NCI-H524 treated with DMSO at 0.1 percent for 48 hours (cell line): Measurements from ENCODE around the gene AK2.
"Not testable (repeated sequence)": the region's sequence is repeated elsewhere in the genome, so short reads cannot be mapped to it uniquely, and the experiment has no call there.

Experiments
- DNase-seq: peaks from one replicate; lab custom pipeline; 2025; lab: John Stamatoyannopoulos, UW

The AK2 gene

GRCh38 chr1:33050221-33051076 is 13.8 kb upstream of the AK2 start:
- DNase-seq: no peak

GRCh38 chr1:33049371-33049770 is 12.7 kb upstream of the AK2 start:
- DNase-seq: no peak

GRCh38 chr1:33048426-33048825 is 11.7 kb upstream of the AK2 start:
- no peak for DNase-seq

GRCh38 chr1:33047839-33048305 is 11.2 kb upstream of the AK2 start:
- no peak for DNase-seq

GRCh38 chr1:33047290-33047689 is 10.6 kb upstream of the AK2 start:
- no peak for DNase-seq

- not testable (repeated sequence) for DNase-seq
Measured at GRCh38 chr1:33046234-33046633, 9.6 kb upstream of the AK2 start.

GRCh38 chr1:33045814-33046213 is 9.1 kb upstream of the AK2 start:
- no peak for DNase-seq

- DNase-seq: no peak
Measured at GRCh38 chr1:33045246-33045645, 8.6 kb upstream of the AK2 start.

- no peak for DNase-seq
Measured at GRCh38 chr1:33043267-33044092, 6.8 kb upstream of the AK2 start.

- no peak for DNase-seq
Measured at GRCh38 chr1:33042831-33043230, 6.1 kb upstream of the AK2 start.

- no peak for DNase-seq
Measured at GRCh38 chr1:33041026-33041425, 4.3 kb upstream of the AK2 start.

- no peak for DNase-seq
Measured at GRCh38 chr1:33039840-33040239, 3.2 kb upstream of the AK2 start.

GRCh38 chr1:33036051-33036525 is 595 bp downstream of the AK2 start:
- DNase-seq: no peak

GRCh38 chr1:33032126-33032869 is 4.4 kb downstream of the AK2 start:
- DNase-seq: no peak

- DNase-seq: no peak
Measured at GRCh38 chr1:33031506-33031905, 5.2 kb downstream of the AK2 start.

- no peak for DNase-seq
Measured at GRCh38 chr1:33030575-33030974, 6.1 kb downstream of the AK2 start.

- no peak for DNase-seq
Measured at GRCh38 chr1:33029921-33030320, 6.8 kb downstream of the AK2 start.

GRCh38 chr1:33029209-33029608 is 7.5 kb downstream of the AK2 start:
- no peak for DNase-seq

GRCh38 chr1:33025761-33026160 is 10.9 kb downstream of the AK2 start:
- no peak for DNase-seq

- DNase-seq: no peak
Measured at GRCh38 chr1:33025180-33025569, 11.5 kb downstream of the AK2 start.

- not testable (repeated sequence) for DNase-seq
Measured at GRCh38 chr1:33024430-33025179, 12.1 kb downstream of the AK2 start.
